Measurements from ENCODE around the gene SMCO1.
"Not testable (repeated sequence)": the region's sequence is repeated elsewhere in the genome, so short reads cannot be mapped to it uniquely, and the experiment has no call there.

DNA sequence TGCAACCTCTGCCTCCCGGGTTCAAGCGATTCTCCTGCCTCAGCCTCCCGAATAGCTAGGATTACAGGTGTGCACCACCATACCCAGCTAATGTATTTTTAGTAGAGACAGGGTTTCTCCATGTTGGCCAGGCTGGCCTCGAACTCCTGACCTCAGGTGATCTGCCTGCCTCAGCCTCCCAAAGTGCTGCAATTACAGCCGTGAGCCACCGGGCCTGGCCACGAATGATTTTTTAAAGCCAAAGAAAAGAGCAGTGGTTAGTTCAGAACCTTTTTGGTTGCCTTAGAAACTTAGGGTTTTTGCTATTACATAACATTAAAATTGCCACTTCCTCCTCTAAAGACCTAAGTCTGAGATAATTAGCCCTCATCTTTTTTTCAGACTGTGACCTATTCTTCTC, 57.7 kb downstream of the SMCO1 start:
- not testable (repeated sequence) for TF ChIP-seq POLR2A (IDR thresholded peaks at IDR 0.05; ENCODE audit: low read depth, low read length); POLR2AphosphoS5 (IDR thresholded peaks at IDR 0.05; ENCODE audit: low read depth, low read length); TAF1 (IDR thresholded peaks at IDR 0.05; ENCODE audit: borderline replicate concordance, low read depth, low read length)
